Adrenal gland (tissue), 5 donors: ENCODE data around the gene MEGF11.

ENCODE experiments used
- POLR2A ChIP-seq, 2 donors: fragments of 450-650 bp; IDR thresholded peaks; one replicate each; pipeline ENCODE4 v1.6.1; 2017; ENCODE audit warnings: antibody characterized with exemption in 2 of 2, mild to moderate bottlenecking in 2 of 2, moderate library complexity in 1 of 2
- TF ChIP-seq, protein P1 (sequence below), 6 experiments: fragments of 450-650 bp in 4 of 6; fragments of 200-600 bp in 2 of 6; sonication (generic) in 1 of 6; IDR thresholded peaks; 1 replicate in 5 of 6; 2 replicates in 1 of 6; pipeline versions ENCODE4 v1.5.1 to v1.8.0; 2016 to 2021; ENCODE audit warnings: antibody characterized with exemption in 6 of 6, mild to moderate bottlenecking in 2 of 6, moderate library complexity in 1 of 6
- donor health status: DM: no; HTN: no; CAD: no.

DNA sequence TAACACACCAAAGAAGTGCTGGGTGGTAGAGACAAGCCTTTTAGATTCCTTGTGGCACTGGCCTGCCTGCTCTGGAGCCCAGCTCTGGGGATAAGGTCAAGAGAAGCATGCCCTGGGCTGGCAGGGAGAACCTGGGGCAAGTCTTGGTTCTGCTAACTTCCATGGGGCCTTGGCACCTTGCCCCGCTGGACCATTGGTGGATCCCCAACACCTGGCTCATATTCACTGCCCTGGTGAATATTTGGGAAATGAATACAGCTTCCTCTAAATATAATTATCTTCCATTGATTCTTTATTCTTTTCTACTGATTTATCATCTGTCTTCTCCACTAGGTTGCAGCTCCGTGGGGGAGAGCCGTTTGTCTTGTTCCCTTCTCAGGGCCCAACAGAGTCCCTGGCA, 294.7 kb downstream of the MEGF11 start:
- TF ChIP-seq, protein P1, sequence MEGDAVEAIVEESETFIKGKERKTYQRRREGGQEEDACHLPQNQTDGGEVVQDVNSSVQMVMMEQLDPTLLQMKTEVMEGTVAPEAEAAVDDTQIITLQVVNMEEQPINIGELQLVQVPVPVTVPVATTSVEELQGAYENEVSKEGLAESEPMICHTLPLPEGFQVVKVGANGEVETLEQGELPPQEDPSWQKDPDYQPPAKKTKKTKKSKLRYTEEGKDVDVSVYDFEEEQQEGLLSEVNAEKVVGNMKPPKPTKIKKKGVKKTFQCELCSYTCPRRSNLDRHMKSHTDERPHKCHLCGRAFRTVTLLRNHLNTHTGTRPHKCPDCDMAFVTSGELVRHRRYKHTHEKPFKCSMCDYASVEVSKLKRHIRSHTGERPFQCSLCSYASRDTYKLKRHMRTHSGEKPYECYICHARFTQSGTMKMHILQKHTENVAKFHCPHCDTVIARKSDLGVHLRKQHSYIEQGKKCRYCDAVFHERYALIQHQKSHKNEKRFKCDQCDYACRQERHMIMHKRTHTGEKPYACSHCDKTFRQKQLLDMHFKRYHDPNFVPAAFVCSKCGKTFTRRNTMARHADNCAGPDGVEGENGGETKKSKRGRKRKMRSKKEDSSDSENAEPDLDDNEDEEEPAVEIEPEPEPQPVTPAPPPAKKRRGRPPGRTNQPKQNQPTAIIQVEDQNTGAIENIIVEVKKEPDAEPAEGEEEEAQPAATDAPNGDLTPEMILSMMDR (IDR thresholded peaks at IDR 0.05): no peak
- TF ChIP-seq POLR2A (IDR thresholded peaks at IDR 0.05): no peak
